HG03520 (cell line): ENCODE results near the gene GAA.
"Not testable (repeated sequence)": the region's sequence is repeated elsewhere in the genome, so short reads cannot be mapped to it uniquely, and the experiment has no call there.

Experiments used
- ATAC-seq: cut with Tn5 transposase; IDR thresholded peaks from one replicate; pipeline ENCODE4 v1.9.1; 2021; ENCODE audit warnings: mild to moderate bottlenecking, moderate library complexity; ENCODE audit not compliant: unreplicated experiment

Gene GAA

GRCh38 chr17:80083136-80083661 lies 18.2 kb upstream of the GAA start:
- no peak for ATAC-seq

- no peak for ATAC-seq
Measured at GRCh38 chr17:80084773-80085172, 16.6 kb upstream of the GAA start.

DNA sequence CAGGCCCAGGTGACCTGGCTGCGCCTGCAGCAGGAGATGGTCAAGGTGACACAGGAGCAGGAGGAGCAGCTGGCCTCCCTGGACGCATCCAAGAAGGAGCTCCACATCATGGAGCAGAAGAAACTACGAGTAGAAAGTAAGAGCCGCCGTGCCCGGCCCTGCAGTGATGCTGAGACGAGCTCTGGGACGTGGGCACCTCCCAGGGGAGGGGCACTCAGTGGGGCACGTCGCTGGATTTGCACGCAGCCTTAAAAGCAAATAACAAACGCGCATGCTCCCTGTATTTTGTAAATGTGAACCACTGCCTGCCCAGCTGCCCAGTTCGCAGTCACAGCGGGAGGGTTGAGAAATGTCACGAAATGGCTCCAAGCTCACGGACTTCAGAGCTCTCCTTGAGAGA lies 15.3 kb upstream of the GAA start:
- no peak for ATAC-seq

- no peak for ATAC-seq
Measured at GRCh38 chr17:80086616-80087015, 14.8 kb upstream of the GAA start.

GRCh38 chr17:80087346-80088265 lies 13.8 kb upstream of the GAA start:
- no peak for ATAC-seq

GRCh38 chr17:80089762-80090161 lies 11.6 kb upstream of the GAA start:
- no peak for ATAC-seq

- not testable (repeated sequence) for ATAC-seq
Measured at GRCh38 chr17:80090164-80090563, 11.2 kb upstream of the GAA start.

DNA sequence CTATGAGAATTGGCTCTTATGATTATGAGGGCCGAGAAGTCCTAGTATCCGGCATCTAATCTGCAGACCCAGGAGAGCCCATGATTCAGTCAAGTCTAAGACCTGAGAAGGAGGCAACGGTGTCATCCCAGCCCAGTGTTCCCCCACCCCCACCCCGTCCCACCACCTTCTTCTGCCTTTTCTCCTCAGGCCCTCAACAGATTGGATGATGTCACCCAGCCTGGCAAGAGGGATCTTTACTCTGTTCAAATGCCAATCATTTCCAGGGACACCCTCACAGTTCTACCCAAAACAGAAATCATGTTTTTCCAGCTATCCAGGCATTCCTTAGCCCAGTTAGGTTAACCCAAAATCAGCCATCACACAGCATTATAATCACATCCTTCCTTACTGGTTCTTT lies 10.0 kb upstream of the GAA start:
- ATAC-seq: no peak

DNA sequence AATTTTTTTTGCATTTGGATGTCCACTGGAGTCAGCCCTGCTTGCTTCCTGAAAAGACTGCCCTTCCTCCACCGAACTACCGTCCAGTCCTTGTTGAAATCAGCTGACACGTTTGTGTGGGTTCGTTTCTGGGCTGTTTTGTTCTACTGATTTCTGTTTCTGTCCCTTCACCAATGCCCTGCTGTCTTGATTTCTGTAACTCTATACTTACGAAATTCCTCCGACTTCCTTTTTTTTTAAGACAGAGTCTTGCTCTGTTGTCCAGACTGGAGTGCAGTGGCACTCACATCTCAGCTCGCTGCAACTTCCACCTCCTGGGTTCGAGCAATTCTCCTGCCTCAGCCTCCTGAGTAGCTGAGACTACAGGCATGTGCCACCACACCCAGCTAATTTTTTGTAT lies 8.4 kb upstream of the GAA start:
- ATAC-seq: no peak

- no peak for ATAC-seq
Measured at GRCh38 chr17:80095038-80095843, 6.1 kb upstream of the GAA start.

DNA sequence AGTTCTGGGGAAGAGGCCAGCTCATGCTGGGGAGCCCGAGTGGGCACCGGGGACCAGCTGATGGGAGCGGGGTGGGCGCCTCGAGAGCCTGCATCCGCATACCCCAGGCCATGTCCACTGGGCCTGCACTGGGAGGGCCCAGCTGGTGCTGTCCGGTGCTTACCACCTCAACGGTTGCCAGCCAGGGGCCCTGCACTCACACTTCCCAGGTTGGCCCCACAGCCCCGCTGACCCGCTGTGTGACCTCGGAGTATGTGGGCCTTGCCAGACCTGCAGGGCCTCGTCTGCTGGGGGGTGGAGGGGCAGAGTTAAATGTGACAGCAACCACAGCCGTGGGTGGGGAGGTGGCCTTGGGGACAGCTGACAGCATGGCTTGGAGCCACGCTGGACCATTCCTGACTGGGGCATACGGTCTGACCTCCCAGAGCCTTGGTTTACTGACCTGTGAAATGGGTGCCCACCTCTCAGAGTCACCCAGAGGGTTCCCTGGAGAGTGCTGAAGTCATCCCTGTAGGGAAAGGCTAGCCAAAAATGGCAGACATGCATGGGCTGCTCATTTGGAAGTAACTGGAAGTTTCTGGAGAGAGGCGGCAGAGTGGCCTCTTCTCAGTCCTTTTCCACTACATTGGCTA lies 5.4 kb upstream of the GAA start:
- ATAC-seq: no peak

DNA sequence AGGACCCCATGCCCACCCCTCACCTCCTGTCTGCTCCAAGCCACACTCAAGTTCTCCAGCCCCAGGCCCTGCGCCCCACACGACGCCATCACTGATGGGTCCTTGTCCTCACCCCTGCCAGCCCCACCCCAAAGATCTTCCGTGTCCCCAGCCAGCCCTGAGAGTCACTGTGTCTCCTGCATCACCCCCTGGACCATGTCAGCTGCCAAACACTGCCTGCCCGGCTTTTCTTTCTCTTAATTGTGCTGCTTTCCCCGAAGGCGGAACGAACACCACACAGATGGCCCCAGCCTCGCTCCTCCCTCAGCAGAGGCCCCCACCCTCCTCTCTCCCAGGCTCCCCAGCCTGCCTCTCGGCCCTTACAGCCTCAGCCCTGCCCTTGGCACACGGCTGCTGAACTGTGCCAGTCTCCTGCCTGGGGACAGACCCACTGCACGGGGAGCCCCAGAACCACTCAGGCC lies 4.8 kb upstream of the GAA start:
- ATAC-seq: no peak

- no peak for ATAC-seq
Measured at GRCh38 chr17:80097127-80097621, 4.2 kb upstream of the GAA start.

DNA sequence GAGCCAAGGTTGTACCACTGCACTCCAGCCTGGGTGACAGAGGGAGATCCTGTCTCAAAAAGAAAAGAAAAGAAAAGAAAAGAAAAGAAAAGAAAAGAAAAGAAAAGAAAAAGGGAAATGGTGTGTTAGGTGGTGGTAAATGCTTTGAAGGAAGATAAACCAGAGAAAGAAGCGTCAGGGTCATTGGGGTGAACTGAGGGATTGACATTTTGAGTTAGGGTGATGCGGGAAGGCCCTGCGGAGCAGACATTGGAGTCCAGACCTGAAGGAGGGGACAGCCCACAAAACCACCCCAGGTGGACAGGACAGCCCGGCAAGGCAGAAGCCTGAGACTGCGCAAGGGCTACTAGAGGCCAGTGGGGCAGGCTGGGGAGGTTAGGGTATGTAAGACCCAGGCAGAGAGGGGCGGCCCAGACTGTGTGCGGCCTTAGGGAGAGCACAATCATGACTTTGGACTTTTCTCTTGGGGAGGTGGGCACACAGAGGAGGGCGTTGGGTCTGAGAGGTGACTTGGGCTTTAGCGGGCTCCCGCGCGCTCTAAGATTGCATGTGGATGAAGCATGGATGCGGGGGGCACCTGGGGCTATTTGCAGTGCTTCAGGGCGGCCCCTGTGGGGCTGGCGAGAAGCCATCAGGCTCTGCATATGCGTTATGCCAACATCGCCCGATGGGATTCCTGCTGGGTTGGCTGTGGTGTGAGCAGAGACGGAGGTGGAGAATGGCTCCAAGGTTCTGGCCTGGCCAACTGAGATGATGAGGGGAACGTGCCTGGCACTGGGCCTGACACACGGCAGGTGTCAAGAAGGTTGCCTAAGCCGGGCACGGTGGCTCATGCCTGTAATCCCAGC lies 3.3 kb upstream of the GAA start:
- ATAC-seq: no peak

DNA sequence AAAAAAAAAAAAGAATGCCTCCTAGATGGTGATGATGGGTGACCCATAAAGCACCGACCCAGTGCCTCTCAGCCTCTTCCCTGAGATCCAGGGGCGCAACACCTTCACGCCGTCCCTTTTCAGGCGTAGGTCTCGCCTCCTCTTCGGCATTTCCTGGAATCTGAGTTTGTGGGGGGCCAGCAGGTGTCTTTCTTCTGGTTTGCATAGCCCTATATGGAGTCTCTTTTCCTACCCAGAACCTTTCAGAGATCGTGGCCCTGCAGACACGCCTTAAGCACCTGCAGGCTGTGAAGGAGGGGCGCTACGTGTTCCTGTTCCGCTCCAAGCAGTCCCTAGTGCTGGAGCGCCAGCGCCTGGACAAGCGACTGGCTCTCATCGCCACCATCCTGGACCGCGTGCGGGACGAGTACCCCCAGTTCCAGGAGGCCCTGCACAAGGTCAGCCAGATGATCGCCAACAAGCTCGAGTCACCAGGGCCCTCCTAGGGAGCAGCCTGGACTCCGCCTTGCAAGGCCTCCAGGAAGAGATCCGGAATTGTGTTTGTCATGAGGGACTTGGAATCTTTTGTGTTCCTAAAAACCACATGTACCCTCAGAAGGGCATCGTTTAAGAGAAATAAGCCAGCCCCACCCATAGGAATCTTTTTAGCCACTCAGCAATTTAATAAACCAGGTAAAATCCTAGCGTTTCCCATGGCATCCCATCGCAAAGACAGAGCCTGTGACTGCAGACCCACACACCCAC lies 1.9 kb upstream of the GAA start:
- no peak for ATAC-seq

- ATAC-seq: no peak
Measured at GRCh38 chr17:80100035-80100323, 1.4 kb upstream of the GAA start.

DNA sequence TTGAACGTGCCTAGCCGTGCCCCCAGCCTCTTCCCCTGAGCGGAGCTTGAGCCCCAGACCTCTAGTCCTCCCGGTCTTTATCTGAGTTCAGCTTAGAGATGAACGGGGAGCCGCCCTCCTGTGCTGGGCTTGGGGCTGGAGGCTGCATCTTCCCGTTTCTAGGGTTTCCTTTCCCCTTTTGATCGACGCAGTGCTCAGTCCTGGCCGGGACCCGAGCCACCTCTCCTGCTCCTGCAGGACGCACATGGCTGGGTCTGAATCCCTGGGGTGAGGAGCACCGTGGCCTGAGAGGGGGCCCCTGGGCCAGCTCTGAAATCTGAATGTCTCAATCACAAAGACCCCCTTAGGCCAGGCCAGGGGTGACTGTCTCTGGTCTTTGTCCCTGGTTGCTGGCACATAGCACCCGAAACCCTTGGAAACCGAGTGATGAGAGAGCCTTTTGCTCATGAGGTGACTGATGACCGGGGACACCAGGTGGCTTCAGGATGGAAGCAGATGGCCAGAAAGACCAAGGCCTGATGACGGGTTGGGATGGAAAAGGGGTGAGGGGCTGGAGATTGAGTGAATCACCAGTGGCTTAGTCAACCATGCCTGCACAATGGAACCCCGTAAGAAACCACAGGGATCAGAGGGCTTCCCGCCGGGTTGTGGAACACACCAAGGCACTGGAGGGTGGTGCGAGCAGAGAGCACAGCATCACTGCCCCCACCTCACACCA lies 724 bp downstream of the GAA start:
- no peak for ATAC-seq

GRCh38 chr17:80102664-80103448 lies 1.5 kb downstream of the GAA start:
- no peak for ATAC-seq
